KBM-7 (cell line): ENCODE measurements around the gene VAV2.
A peak's percentile ranks its signal among the peaks of the same experiment; 100 is the strongest.

Experiments used
- DNase-seq: peaks from one replicate; pipeline ENCODE4 v3.0.0-alpha.2; 2015
- in situ Hi-C: fragments of 300-500 bp; cut with MboI; formaldehyde crosslinking; loops from 2 replicates; pipeline ENCODE4 v1.14.3; 2020; ENCODE audit warnings: low sequenced_read_pairs, low pct_unique_long_range_greater_than_20kb, mixed read lengths

Gene VAV2

DNA sequence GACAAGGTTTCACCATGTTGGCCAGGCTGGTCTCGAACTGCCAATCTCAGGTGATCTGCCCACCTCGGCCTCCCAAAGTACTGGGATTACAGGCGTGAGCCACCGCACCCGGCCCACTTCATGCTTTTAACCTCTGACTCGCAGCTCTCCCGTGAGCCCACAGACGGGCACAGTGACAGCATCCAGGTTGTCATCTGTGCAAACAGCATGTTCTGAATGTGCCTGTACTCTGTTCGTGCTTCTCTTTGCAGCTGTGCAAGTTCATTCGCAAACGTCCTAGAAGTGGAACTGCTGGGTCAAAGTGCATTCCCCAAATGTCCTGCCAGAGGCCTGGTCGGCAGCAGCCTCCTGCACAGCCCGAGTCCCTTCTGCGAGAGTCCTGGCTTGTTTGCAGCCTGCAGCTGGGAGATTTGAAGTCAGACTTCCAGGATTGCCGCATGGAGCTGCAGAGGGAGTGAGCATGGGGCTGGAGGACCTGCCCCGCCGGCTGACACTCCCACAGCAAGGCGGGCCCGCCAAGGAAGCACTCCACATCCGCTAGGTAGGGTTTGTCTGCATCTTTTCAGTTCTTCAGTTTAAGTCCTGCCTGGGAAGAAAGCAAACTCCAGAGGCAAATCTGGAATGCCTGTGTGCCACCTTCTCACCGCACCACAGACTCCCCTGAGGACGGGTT lies 36.6 kb upstream of the VAV2 start:
- in situ Hi-C loops: no loop called here
- DNase-seq: no peak

DNA sequence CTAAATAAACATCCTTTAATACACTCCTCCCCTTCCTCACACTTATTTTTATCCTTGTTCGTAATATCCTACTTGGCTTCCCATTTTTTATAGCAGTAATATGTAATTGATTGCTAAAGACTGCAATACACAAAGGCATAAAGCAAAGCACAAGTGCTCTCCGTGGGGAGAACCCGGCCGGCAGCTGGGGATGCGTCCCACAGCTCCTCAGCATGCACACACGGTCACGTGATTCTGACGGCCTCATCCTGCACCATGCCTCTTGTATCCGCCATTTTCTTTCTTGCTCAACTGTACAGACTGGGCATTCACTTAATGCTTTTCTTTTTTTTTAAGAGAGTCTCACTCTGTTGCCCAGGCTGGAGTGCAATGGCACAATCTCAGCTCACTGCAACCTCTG lies 36.0 kb upstream of the VAV2 start:
- DNase-seq: no peak
- in situ Hi-C loops: no loop called here

DNA sequence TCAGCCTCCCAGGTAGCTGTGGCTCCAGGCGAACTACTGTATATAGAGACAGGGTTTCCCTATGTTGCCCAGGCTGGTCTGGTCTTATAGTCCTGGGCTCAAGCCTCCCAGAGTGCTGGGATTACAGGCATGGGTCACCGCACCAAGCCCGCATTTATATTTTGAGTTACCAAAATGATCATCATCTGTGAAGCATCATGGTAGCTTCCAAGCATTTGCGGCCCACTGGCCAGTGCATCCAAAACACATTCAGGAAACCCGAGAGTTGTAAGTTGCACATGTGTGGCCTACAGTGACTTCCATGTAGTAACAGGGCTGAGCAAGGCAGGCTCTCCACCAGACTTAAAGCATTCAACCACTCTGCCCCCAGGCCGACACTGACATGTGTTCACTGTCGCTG lies 35.4 kb upstream of the VAV2 start:
- in situ Hi-C loops: no loop called here
- DNase-seq: no peak

DNA sequence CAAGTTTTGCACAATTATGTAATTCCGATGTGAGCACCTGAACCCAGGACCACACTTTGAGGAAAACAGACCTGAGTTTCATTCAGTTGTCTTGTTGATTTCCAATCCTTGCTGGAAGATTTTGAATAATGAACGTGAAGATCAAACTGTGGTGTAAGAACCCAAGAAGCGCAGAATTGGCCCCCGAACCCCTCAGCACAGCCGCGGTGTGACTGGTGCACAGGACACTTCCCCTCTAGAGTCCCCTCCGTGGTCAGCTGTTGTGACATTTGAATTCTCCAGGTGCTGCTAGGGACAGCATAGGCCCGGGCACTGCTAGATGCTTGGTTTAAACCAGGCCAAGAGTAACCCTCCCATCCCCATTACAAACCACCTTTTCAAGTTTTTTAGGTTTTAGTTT lies 34.9 kb upstream of the VAV2 start:
- in situ Hi-C loops: no loop called here
- DNase-seq: no peak

DNA sequence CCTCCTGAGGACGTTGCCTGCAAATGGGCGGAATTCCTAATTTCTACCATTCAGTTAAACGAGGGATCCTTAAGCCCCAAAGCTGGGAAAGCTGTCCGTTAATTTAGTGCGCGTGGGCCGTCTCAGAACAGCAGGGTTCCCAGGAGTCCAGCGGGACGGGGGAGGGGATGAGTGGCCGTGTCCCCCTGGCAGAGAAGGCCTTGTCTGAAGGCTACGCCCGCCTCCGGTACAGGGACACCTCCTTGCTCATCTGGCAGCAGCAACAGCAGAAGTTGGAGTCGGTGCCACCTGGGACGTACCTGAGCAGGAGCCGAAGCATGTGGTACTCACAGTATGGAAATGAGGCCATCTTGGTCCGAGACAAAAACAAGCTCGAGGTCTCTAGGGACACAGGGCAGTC lies 34.5 kb upstream of the VAV2 start:
- DNase-seq: no peak
- in situ Hi-C loops: no loop called here

DNA sequence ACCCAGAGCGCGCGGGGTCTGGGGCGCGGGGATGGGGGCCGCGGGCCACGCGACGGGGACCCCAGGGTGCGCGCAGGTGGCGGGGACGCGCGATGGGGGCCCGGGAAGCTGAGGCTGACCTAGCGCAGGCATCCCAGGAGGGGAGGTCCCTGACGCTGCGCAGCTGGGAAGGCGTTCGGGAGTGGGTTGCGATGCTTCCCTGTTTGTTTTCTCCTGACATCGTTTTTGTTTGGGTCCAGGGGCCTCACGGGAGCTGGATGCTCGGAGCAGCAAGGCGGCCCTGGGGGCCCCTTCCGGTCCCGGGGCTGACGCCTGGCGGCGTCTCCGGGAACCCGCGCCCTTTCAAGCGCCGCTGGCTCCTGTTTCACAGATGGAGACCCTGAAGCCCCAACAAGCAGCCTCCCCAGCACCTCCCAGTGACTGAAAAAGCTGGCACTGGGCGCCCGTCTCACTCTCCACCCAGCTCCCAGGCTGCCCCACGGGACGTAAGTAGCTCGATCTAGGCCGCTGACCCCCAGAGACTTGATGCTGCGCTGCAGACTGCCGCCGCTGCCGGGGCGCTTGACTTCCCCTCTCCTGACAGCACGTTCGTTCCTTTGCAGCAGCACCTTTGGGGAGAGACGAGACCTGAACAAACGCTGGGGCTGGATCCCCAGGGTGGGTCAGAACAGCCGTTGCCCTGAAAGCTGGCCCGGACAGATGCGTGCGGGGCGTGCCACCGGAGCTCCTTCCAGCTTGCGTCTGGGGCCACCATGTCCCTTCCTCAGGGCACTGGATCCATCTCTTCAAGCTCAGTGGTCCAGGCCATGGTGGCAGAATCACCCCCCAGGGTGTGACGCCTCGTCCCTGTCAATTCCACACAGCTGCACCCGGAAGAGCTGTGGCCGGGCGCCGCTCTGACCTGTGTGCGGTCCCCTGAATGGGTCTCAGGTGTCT lies 33.8 kb upstream of the VAV2 start:
- in situ Hi-C loops: no loop called here
- peak; percentile 62 for DNase-seq

DNA sequence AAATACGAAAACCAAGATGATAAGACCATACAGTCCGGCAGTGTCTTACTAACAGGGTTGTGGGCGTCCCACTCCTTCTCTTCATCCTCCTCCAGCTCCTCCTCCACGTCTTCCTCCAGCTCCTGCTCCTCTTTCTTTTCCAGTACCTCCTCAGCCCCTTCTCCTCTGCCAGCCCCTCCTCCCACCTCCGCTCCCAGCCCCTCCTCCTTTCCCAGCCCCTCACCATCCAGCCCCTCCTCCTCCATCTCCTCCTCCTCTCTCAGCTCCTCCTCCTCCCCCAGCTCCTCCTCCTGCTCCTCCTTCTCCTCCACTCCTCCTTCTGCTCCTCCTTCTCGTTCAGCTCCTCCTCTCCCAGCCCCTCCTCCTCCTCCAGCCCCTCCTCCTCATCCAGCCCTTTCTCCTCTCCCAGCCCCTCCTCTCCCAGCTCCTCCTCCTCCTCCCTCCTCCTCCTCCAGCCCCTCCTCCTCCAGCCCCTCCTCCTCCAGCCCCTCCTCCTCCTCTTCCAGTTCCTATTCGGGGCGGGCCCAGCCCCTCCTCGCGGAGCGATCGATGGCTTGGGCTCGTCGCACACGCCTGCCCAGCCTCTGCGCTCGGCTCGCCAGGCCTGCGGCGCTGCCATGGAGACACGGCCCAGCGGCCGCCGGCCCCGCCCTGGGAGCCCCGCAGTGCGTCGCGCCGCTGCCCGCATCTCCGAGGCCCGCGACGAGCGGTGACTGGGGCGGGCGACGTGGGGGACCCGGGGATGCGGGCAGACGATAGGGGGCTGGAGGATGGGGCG lies 32.9 kb upstream of the VAV2 start, which contains the start of gene BRD3OS:
Gene BRD3OS, plus strand, starts transcription at position 654 of the 778 bp plus-strand sequence. CDS start 1,267 bp downstream, outside the sequence.
- peak; percentile 95 for DNase-seq
- in situ Hi-C loops: no loop called here

DNA sequence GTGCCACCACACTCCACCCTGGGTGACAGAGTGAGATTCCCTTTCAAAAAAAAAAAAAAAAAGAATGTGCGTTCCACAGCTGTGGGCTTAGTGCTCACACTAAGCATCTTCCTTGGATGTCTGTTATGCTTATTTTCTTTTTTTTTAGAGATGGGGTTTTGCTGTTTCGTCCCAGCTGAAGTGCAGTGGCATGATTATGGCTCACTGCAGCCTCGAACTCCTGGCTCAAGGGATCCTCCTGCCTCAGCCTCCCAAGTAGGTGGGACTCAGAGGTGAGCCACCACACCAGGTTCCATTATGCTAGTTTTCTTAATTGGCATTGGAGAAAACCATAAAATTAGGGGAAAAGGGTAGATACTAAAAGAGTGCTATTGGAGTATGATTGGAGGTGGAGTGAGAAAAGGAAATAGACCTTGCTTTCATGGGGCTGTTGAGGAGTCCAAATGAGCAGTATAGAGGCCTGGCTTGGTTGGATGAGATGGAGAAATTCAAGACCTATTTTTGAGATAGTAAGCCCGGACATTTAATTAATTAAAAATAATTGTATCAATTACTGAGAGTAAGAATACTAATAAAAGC lies 32.2 kb upstream of the VAV2 start:
- in situ Hi-C loops: no loop called here
- DNase-seq: no peak

DNA sequence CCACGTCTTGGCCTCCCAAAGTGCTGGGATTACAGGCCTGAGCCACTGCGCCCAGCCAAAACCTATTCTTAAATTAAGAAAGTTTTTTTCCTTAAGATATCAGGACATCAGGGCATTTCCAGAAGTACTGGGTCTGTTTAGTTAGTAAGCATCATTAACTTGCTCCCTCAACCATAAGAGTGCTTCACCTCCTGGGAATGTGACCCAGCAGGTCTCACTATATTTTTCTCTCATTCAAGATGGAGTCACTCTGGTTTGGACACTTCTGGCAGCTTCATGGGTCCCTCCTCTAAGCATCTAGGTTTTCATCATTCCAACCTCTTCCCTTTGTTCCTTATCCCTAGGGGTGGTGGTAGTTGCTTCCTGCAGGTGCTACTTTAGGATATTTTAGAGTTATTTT lies 22.8 kb upstream of the VAV2 start:
- in situ Hi-C loops: no loop called here
- no peak for DNase-seq

DNA sequence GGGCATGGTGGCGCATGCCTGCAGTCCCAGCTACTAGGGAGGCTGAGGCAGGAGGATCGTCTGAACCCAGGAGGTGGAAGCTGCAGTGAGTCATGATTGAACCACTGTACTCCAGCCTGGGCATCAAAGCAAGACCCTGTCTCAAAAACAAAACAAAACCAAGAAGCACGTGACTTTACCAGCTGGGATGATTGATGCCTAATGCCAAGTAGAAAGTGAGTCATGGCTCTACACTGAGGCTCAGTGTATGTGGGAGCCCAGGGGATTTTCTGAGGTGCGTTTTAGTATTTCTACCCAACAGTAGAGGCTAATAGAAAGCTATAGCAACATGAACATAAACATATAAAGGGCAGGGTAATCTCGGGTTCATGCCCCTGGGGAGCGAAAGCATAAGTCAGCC lies 19.3 kb upstream of the VAV2 start:
- DNase-seq: no peak
- in situ Hi-C loops: no loop called here

DNA sequence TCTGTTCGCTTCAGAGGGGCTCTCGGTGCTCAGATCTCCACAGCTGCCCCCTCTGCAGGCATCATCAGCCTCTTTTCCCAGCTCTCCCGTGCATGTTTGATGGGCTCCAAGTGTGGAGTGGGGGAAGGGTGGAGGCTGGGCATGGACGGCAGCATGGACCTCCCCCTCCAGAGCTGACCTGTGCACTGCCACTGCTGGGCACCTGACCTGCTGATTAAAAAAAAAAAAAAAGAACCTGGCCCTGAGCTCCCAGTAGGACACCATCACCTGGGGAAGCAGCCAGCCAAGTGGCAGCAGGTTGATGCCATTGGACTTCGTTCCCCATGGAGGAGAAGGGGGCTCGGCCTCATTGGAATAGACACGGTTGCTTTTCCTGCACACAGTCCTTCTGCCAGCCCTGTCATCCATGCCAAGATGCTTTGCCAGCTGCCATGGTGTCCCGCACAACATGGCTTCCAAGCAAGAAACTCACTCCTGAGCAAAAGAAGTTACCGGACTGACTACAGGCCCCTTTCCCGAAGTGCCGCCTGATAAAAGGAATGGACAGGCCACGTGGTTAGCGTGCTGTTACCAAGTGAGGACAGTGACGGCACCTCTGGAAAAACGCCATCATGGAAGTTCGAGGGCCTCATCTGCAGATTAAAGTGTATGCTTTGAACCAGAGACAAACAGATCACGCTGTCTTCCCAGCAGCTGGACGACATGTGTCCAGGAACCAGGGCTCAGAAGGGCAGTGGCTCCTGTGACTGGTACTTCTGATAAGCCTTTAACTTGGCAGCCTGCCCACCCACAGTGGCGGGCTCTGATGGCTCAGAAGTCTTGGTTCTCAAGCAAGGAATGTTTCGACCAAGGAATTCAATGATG lies 18.4 kb upstream of the VAV2 start:
- in situ Hi-C loops: no loop called here
- no peak for DNase-seq

DNA sequence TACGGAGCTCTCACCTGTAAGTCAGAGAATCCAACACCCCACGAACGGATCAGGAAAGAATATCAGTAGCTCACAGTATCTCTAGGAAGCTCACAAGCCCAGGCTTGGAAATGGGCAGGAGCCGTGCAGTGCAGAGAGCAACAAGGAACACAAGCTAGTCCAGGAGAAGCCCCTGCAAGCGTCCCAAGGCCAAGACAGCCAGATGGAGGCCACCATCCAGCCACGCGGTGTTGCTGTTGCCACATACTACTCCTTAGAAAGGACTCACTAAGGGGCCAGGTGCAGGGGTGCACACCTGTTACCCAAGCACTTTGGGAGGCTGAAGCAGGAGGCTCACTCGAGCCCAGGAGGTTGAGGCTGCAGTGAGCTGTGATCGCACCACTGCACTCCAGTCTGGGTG lies 15.4 kb upstream of the VAV2 start:
- no peak for DNase-seq
- in situ Hi-C loops: no loop called here

DNA sequence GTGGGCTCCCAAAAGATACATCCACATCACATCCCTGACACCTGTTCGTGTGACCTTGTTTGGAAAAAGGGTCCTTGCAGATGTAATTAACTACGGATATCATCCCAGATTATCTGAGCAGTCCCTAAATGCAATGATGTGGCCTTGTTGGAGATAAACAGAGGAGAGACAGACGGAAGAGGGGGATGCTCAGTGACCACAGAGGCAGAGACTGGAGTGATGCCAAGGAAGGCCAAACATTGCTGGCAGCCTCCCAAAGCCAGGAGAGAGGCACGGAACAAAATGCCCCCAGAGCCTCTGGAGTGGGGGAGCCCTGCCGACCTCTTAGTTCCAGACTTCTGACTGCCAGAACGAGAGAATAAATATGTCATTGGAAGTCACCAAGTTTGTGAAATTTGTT lies 15.0 kb upstream of the VAV2 start:
- in situ Hi-C loops: no loop called here
- DNase-seq: no peak

DNA sequence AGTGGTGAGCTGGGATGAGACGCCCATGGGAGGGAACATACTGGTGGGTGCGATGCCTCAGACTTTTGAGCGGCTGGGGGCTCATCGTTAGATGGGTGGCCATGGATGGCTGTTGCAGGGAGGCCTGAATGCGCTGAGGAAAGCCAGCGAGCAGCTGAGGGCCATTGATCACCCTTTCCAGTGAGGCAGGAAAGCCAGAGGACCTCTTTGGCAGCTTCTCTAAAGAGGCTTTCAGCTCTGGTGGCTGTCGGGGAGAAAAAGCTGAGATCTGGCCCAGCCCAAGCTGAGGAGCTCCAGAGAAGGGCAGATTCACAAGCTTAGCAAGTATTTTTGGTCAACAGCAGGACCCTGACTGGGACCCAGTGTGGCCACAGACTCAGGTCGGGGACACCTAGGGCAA lies 13.3 kb upstream of the VAV2 start:
- in situ Hi-C loops: no loop called here
- no peak for DNase-seq

DNA sequence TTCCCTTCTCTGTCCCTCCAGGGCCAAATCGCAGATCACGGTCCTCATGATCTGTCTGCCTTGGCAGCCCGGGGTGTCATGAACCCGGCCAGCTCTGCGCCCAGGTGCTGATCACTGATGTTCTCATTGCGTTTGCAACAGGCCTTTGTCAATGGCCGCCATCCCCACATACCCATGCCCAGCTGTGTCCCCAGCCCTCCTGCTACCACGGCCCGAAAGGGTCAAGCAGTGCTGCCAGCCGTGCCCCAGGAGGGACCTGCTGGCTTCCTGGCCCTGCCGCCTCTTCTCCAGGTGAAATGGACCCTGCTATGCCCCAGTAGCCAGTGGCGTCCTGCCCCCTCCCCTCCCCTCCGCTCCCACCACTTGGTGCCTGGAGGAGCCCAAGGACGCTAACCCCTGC lies 12.8 kb upstream of the VAV2 start:
- no peak for DNase-seq
- in situ Hi-C loops: no loop called here

DNA sequence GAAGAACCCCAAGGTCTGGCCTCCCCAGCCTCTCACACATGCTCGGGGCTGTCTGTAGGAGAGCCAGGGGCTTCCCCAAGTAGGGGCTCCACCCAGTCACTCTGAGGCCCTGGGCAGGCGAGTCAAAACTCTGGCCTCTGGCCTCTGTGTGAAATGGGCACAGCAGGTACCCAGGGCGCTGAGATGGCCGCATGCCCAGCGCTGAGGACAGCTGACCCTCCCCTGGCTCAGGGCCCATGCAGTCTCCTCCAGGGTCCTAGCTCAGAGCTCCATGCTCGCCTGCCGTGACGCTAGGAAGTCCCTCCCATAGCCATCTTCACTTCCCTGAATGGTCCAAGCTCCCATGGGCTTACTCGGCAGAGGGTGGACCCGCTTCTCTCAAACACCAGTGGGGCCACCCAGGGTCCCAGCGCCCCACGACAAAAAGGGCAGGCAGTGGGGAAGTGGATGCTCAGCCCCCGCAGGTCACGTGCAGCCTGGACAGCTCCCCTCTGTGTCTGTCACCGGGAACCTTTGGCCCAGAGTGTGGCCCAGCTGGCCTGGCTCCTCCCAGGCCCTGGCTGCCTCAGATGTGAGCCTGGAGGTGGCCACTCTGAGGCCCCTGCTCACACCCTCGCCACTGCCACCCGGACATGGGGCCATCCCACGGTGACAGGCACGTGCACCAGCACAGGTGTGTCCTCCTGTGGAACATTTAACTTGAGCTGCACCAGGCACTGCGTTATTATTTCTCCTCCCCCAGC lies 12.2 kb upstream of the VAV2 start:
- DNase-seq: no peak
- in situ Hi-C loops: no loop called here

DNA sequence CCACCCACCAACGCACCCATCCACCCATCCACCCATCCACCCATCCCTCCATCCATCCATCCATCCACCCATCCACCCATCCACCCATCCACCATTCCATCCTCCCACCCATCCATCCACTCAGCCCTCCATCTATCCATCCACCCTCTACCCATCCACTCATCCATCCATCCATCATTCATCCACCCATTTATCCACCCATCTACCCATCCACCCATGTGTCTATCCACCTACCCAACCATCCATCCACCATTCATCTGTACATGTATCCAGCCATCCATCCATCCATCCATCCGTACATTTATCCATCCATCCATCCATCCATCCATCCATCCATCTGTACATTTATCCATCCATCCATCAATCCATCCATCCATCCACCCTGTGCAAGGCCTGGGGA lies 11.1 kb upstream of the VAV2 start:
- DNase-seq: no peak
- in situ Hi-C loops: no loop called here

DNA sequence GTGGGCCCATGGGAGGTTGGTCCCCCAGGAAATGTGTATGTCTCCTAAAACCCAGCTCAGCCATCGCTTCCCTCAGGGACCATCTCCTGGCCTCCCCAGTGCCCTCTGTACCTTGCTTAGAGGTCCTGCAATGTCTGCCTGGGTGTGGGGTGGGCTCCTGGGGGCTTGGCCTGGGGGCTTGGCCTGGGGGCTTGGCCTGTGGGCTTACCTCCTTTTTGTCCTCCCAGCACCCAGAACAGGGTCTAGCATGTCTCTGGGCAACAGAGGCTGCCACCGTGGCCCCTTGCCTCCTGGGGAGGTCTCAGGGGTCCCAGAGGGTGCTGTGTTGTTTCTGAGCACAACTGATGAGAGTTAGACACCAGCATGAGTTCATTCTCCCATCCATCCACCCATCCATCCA lies 10.7 kb upstream of the VAV2 start:
- in situ Hi-C loops: no loop called here

More for the DNA sequence above, 10.7 kb upstream of the VAV2 start:
- no peak for DNase-seq
